CD4-positive, CD25-positive, alpha-beta regulatory T cell (primary cell): Measurements from ENCODE around the gene NHERF1. TPM values are rescaled to one million over a fixed set of nuclear protein-coding genes. Genes with fewer than 3 reads are reported as not detected.

Experiments used
- ATAC-seq, 2 donors: fragments of 150-1000 bp; cut with Tn5 transposase; one replicate each; pipeline ENCODE4 v1.10.0; 2021; ENCODE audit warnings: low read depth in 2 of 2, moderate number of reproducible peaks in 2 of 2, moderate library complexity in 1 of 2
- DNase-seq, 3 donors: peaks; one replicate each; pipeline versions ENCODE4 v3.0.0 to v3.0.0-alpha.2; 2012 to 2022; ENCODE audit warnings: mixed read lengths in 1 of 3
- H3K27ac ChIP-seq: one replicate; pipeline ENCODE4 v1.7.0; 2013; ENCODE audit warnings: mild to moderate bottlenecking, low read length; ENCODE audit not compliant: insufficient read depth, poor library complexity, severe bottlenecking
- H3K27me3 ChIP-seq: one replicate; pipeline ENCODE4 v1.7.0; 2013; ENCODE audit warnings: low read length; ENCODE audit not compliant: control insufficient read depth, insufficient read depth
- H3K36me3 ChIP-seq: one replicate; pipeline ENCODE4 v1.7.0; 2013; ENCODE audit warnings: mild to moderate bottlenecking, low read length, moderate library complexity; ENCODE audit not compliant: control insufficient read depth, insufficient read depth
- H3K4me1 ChIP-seq: 2 replicates; pipeline ENCODE4 v1.7.0; 2013; ENCODE audit warnings: mild to moderate bottlenecking, low read length; ENCODE audit not compliant: insufficient read depth, control insufficient read depth, poor library complexity, severe bottlenecking
- H3K4me3 ChIP-seq: one replicate; pipeline ENCODE4 v1.7.0; 2013; ENCODE audit warnings: low read depth, mild to moderate bottlenecking, low read length, moderate library complexity
- H3K9me3 ChIP-seq, 2 experiments: 1 replicate in 1 of 2; 2 replicates in 1 of 2; pipeline ENCODE4 v1.7.0; 2013; ENCODE audit warnings: low read length in 2 of 2, mild to moderate bottlenecking in 1 of 2, moderate library complexity in 1 of 2; ENCODE audit not compliant: control insufficient read depth in 2 of 2
- H3K27ac Mint-ChIP-seq, 3 donors: one replicate each; pipeline ENCODE4 v1.8.0; 2020 to 2022; ENCODE audit warnings: mild to moderate bottlenecking in 3 of 3, mixed read lengths in 3 of 3, moderate library complexity in 2 of 3
- H3K27me3 Mint-ChIP-seq: one replicate; pipeline ENCODE4 v1.8.0; 2022; ENCODE audit warnings: mild to moderate bottlenecking, mixed read lengths
- H3K36me3 Mint-ChIP-seq: one replicate; pipeline ENCODE4 v1.8.0; 2020; ENCODE audit warnings: mixed read lengths
- H3K4me1 Mint-ChIP-seq, 4 donors: one replicate each; pipeline ENCODE4 v1.8.0; 2020 to 2022; ENCODE audit warnings: mixed read lengths in 4 of 4, mild to moderate bottlenecking in 1 of 4
- H3K4me3 Mint-ChIP-seq, 4 donors: one replicate each; pipeline ENCODE4 v1.8.0; 2020 to 2022; ENCODE audit warnings: mild to moderate bottlenecking in 4 of 4, mixed read lengths in 4 of 4, moderate library complexity in 3 of 4
- H3K9me3 Mint-ChIP-seq, 7 donors: one replicate each; pipeline ENCODE4 v1.8.0; 2020 to 2022; ENCODE audit warnings: mixed read lengths in 7 of 7, mild to moderate bottlenecking in 3 of 7, moderate library complexity in 2 of 7
- polyA plus RNA-seq, 4 donors: library from polyadenylated mRNA; unstranded; fragments of 300-500 nt; fragmentation: Illumina TruSeq; gene quantifications; one replicate each; pipeline ENCODE4 v1.2.3, GENCODE V29; 2021
- total RNA-seq: library from RNA; stranded (reverse); gene quantifications from one replicate; pipeline ENCODE4 v1.2.3, GENCODE V29; 2022

The NHERF1 gene
- total and polyA plus RNA-seq, 5 donors from 2014 or later = 177 to 453 (median 399) TPM

DNA sequence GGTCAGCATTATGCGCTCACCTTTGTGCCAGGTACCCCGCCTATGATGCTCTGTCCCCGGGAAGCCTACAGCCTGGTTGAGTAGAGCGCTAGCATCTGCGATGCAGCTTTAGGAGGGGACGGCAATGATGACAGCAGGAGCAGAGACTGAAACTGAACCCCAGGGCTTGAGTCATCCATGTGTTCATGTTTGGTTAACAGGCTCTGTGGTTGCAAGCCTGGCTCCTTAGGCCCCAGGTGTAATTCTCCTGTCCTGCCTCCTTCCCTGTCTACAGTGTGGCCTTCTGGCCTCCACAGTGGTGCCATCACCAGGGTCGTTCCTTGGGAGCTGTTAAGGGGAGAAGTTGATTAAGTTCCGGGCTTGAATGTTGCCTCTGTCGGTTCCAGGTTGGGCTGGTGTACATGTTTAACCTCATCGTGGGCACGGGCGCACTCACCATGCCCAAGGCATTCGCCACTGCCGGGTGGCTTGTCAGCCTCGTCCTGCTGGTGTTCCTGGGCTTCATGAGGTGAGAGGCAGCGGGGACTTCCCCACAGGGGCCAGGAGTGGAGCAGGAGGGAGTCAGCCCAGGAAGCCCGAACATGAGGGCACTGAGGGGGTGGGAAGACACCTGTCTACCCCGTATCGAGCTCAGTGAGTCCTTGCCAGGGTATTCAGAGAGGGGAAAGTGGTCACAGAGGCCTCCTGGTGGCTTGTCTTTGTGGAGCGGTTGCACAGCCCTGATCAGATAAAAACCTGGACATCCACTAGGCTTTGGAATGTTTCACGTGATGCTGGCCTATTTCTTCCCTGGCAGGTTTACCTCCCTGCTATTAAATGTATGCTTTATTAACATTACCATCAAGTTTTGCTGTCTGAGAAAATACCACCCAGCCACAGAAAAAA is 36.9 kb downstream of the NHERF1 start:
- H3K27ac Mint-ChIP-seq = peak overlapping the region in 2 of 3 donors; percentile 56 to 89
- Histone ChIP-seq H3K36me3 (peaks cover 15% of the 10 kb centered on the region), H3K27ac (no peak overlapping the region), H3K27me3 (no peaks in the 10 kb centered on the region), H3K4me3 (no peak overlapping the region), H3K4me1 (peaks cover 11% of the 10 kb centered on the region), H3K9me3 (no peaks in the 10 kb centered on the region)
- H3K27me3 Mint-ChIP-seq = no peaks in the 10 kb centered on the region
- DNase-seq = no peak
- peak overlapping the region in 1 of 4 donors; percentile 1 for H3K4me3 Mint-ChIP-seq
- H3K4me1 Mint-ChIP-seq = peaks cover 8 to 58% (median 15%) of the 10 kb centered on the region in 4 donors
- ATAC-seq = no peak
- H3K9me3 Mint-ChIP-seq = no peaks in the 10 kb centered on the region
- peaks cover 14% of the 10 kb centered on the region for H3K36me3 Mint-ChIP-seq

- H3K4me3 Mint-ChIP-seq = no peak overlapping the region
- H3K9me3 ChIP-seq = no peaks in the 10 kb centered on the region
- H3K4me1 Mint-ChIP-seq = peaks cover 7 to 58% (median 13%) of the 10 kb centered on the region in 4 donors
- ATAC-seq (no peak), DNase-seq (no peak)
- H3K9me3 Mint-ChIP-seq = no peaks in the 10 kb centered on the region
- H3K27ac Mint-ChIP-seq = peak overlapping the region in 2 of 3 donors; percentile 31 to 74
- H3K36me3 Mint-ChIP-seq = peaks cover 14% of the 10 kb centered on the region
- H3K27ac ChIP-seq = no peak overlapping the region
- peaks cover 11% of the 10 kb centered on the region for H3K4me1 ChIP-seq
- no peak overlapping the region for H3K4me3 ChIP-seq
- H3K27me3 ChIP-seq = no peaks in the 10 kb centered on the region
- peaks cover 15% of the 10 kb centered on the region for H3K36me3 ChIP-seq
- H3K27me3 Mint-ChIP-seq = no peaks in the 10 kb centered on the region
Observed at GRCh38 chr17:74785981-74786360, 37.5 kb downstream of the NHERF1 start.

DNA sequence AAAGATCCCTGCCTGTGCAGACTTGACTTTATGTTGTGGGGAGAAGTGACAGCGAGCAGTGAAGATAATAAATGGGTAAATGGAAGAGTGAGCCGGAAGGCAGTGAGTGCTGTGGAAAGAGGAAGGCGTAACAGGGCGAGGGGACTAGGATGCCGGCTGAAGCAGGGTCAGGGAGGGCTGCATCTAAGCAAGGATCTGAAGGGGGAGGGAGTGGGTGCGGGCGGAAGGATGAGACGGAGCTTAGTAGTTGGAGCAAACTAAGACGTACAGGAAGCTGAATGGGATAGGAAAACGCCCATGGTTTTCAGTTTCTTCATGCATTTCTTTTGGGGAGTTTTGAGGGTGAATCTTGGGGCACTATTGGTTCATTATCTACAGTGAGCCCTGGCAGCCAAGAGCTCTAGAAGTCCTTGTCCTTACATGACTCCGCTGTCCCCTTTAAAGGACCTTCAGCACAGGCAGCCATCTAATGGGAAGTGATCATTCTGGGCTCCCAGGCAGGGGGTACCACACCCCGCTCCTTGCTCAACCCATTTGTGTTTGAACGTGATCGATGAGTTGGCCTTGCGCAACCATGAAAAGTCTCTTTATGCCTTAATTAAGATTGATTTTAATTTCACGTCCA is 38.1 kb downstream of the NHERF1 start:
- Mint-ChIP-seq H3K27ac (peak overlapping the region in 2 of 3 donors; percentile 31 to 74), H3K9me3 (no peaks in the 10 kb centered on the region), H3K4me1 (peaks cover 9 to 58% (median 13%) of the 10 kb centered on the region in 4 donors), H3K27me3 (no peaks in the 10 kb centered on the region), H3K4me3 (peak overlapping the region in 2 of 4 donors; percentile 30 to 57), H3K36me3 (peaks cover 15% of the 10 kb centered on the region)
- H3K27me3 ChIP-seq = no peaks in the 10 kb centered on the region
- ATAC-seq (no peak), DNase-seq (no peak)
- peaks cover 16% of the 10 kb centered on the region for H3K4me1 ChIP-seq
- no peak overlapping the region for H3K4me3 ChIP-seq
- H3K9me3 ChIP-seq = no peaks in the 10 kb centered on the region
- H3K27ac ChIP-seq = no peak overlapping the region
- peaks cover 15% of the 10 kb centered on the region for H3K36me3 ChIP-seq

DNA sequence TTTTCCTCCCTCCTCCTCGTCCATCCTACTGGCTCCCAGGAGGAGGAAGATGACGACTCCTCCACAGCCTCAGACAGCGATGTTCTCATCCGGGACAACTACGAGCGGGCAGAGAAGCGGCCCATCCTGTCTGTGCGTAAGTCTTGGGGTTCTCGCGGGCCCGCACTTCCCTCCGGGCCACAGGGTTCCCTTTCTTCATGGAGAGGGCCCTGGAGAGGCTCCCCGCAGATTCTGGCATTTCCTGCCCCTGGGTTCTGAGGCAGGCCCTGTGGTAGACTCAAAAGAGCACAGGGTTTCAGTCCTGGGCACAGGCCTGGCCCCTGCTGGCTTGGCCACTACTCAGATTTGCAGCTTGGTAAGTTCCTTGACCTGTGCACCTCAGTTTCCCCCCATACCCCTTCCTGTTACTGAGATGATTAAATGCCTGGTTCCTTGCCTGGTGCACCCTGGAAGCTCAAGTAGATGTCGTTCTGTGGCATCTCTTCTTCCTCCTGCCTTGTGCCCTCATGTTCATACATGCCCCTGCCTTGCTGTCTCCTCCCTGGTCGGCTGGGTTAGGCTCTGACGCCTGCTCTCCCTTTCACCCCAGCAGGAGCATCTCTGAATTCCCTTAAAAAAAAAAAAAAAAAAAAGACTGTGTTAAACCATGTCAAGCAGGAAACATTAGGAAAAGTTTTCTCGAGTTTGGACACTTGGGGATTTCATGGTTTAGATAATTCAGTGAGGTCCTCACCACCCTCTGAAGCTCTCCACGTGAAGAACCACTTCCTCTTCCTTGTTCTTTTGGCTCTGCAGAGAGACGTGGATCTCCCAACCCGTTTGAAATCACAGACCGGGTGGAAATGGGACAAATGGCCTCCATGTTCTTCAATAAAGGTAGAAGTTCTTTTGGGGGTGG is 42.0 kb downstream of the NHERF1 start:
- Mint-ChIP-seq H3K4me1 (peaks cover 5 to 35% (median 15%) of the 10 kb centered on the region in 4 donors), H3K36me3 (peaks cover 21% of the 10 kb centered on the region), H3K4me3 (peak overlapping the region in 2 of 4 donors; percentile 11 to 38), H3K27ac (peak overlapping the region in 1 of 3 donors; percentile 56), H3K27me3 (no peaks in the 10 kb centered on the region), H3K9me3 (no peaks in the 10 kb centered on the region)
- peaks cover 17% of the 10 kb centered on the region for H3K4me1 ChIP-seq
- no peaks in the 10 kb centered on the region for H3K9me3 ChIP-seq
- no peaks in the 10 kb centered on the region for H3K27me3 ChIP-seq
- H3K36me3 ChIP-seq = peaks cover 42% of the 10 kb centered on the region
- DNase-seq = no peak
- no peak overlapping the region for H3K4me3 ChIP-seq
- no peak overlapping the region for H3K27ac ChIP-seq
- ATAC-seq = no peak

DNA sequence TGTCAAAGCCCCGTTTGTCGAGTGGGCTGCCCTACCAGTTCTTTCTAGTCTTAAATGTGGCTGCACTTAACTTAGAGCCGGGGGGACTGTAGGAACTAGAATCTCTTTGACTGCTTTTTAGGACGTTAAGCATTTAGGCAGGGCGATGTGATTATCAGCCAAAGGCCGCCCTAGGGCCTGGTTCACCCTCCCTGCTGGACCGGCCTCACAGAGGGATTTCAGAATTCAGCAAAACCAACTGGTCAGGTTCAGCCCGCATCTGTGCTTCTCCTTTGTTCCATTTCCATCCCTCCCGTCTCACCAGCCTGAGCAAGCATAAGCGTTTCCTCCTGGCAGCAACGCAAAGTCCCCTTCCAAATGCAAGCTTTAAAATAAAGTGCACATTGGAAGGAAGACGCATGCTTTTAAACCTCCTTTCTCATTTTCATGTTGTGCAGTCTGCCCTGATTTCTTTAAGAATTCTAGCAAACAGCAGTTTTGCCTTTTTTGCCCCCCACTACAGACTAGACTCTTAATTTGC is 44.2 kb downstream of the NHERF1 start:
- H3K4me1 Mint-ChIP-seq = peaks cover 10 to 29% (median 11%) of the 10 kb centered on the region in 4 donors
- peak overlapping the region in 1 of 3 donors; percentile 36 for H3K27ac Mint-ChIP-seq
- Histone ChIP-seq H3K4me3 (no peak overlapping the region), H3K36me3 (peaks cover 51% of the 10 kb centered on the region), H3K4me1 (peaks cover 17% of the 10 kb centered on the region), H3K27me3 (no peaks in the 10 kb centered on the region), H3K9me3 (no peaks in the 10 kb centered on the region), H3K27ac (no peak overlapping the region)
- DNase-seq = no peak
- no peak for ATAC-seq
- H3K9me3 Mint-ChIP-seq = no peaks in the 10 kb centered on the region
- H3K27me3 Mint-ChIP-seq = no peaks in the 10 kb centered on the region
- H3K4me3 Mint-ChIP-seq = no peak overlapping the region
- peaks cover 28% of the 10 kb centered on the region for H3K36me3 Mint-ChIP-seq

DNA sequence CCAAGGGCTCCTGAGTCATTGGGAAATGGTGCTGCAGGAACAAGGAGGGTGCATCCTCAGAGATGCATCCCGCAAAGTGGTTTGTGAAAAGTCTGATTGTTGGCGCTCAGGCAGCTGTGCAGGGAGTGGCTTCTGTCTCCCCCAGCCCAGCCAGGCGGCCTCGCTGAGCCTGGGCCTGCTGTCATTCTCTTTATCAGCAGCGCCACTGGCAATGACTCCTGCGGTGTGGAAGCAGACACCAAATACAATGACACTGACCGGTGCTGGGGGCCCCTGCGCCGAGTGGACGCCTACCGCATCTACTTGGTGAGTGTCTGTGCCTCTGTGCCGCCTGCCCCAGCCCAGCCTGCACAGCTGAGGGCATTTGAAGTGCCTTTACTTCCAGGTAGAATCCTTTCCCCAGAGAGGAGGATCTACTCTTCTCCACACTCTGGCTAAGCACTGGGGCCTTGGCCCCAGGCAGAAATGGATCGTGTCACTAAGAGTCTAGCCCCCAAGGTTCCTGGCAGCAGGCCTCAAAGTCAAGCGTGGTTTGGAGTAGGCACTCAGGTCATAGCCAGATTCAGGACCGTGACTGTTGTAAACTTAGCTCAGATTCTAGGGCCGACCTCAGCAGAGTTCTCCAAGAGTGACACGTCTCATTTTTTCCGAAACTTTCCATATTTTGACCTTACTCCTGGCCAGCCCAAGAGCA is 47.0 kb downstream of the NHERF1 start:
- no peak overlapping the region for H3K27ac ChIP-seq
- H3K4me1 ChIP-seq = peaks cover 12% of the 10 kb centered on the region
- H3K9me3 ChIP-seq = no peaks in the 10 kb centered on the region
- no peak for DNase-seq
- Mint-ChIP-seq H3K27me3 (no peaks in the 10 kb centered on the region), H3K36me3 (peaks cover 35% of the 10 kb centered on the region), H3K4me1 (peaks cover 9 to 19% (median 11%) of the 10 kb centered on the region in 4 donors), H3K4me3 (no peak overlapping the region), H3K9me3 (no peaks in the 10 kb centered on the region), H3K27ac (no peak overlapping the region)
- no peaks in the 10 kb centered on the region for H3K27me3 ChIP-seq
- no peak overlapping the region for H3K4me3 ChIP-seq
- ATAC-seq = no peak
- peaks cover 52% of the 10 kb centered on the region for H3K36me3 ChIP-seq

GRCh38 chr17:74796211-74796610 is 47.8 kb downstream of the NHERF1 start:
- no peaks in the 10 kb centered on the region for H3K9me3 ChIP-seq
- no peak overlapping the region for H3K4me3 Mint-ChIP-seq
- H3K27ac Mint-ChIP-seq = no peak overlapping the region
- H3K27me3 ChIP-seq = no peaks in the 10 kb centered on the region
- H3K9me3 Mint-ChIP-seq = no peaks in the 10 kb centered on the region
- H3K4me1 Mint-ChIP-seq = peaks cover 4 to 12% (median 8%) of the 10 kb centered on the region in 4 donors
- H3K4me3 ChIP-seq = no peak overlapping the region
- peaks cover 56% of the 10 kb centered on the region for H3K36me3 ChIP-seq
- DNase-seq (no peak), ATAC-seq (no peak)
- peaks cover 4% of the 10 kb centered on the region for H3K4me1 ChIP-seq
- no peak overlapping the region for H3K27ac ChIP-seq
- H3K27me3 Mint-ChIP-seq = no peaks in the 10 kb centered on the region
- H3K36me3 Mint-ChIP-seq = peaks cover 37% of the 10 kb centered on the region
